OCI-LY1 (cell line): ENCODE measurements around the gene XYLB.

ENCODE experiments used
- H2AFZ ChIP-seq: fragments of 200-600 bp; sonication (generic), shearing (Covaris generic); 2 replicates; pipeline ENCODE4 v1.6.0; 2014; ENCODE audit warnings: antibody characterized with exemption, mild to moderate bottlenecking, low read length
- H3F3A ChIP-seq: fragments of 200-600 bp; sonication (generic), shearing (Covaris generic); 2 replicates; pipeline ENCODE4 v1.6.0; 2014; ENCODE audit warnings: mild to moderate bottlenecking, antibody characterized with exemption, low read length, moderate library complexity; ENCODE audit not compliant: insufficient read depth
- H3K27ac ChIP-seq: fragments of 200-600 bp; sonication (generic); 2 replicates; pipeline ENCODE4 v1.5.1; 2014; ENCODE audit warnings: low read length, mixed run types, mild to moderate bottlenecking, low read depth; ENCODE audit not compliant: poor library complexity, severe bottlenecking
- H3K27me3 ChIP-seq: fragments of 200-600 bp; sonication (generic); 2 replicates; pipeline ENCODE4 v1.6.0; 2014; ENCODE audit warnings: antibody characterized with exemption, mild to moderate bottlenecking, low read length, moderate library complexity; ENCODE audit not compliant: insufficient read depth
- H3K36me3 ChIP-seq: fragments of 200-600 bp; sonication (generic); 2 replicates; pipeline ENCODE4 v1.6.1; 2014; ENCODE audit warnings: mild to moderate bottlenecking, antibody characterized with exemption, low read length, moderate library complexity, mixed read lengths; ENCODE audit not compliant: insufficient read depth
- H3K4me1 ChIP-seq: fragments of 200-600 bp; sonication (generic); 2 replicates; pipeline ENCODE4 v1.5.1; 2014; ENCODE audit warnings: mild to moderate bottlenecking, low read length, moderate library complexity; ENCODE audit not compliant: insufficient read depth, severe bottlenecking
- H3K4me2 ChIP-seq: fragments of 200-600 bp; sonication (generic), shearing (Covaris generic); 2 replicates; pipeline ENCODE4 v1.6.1; 2014; ENCODE audit warnings: low read length
- H3K4me3 ChIP-seq: fragments of 200-600 bp; sonication (generic); 2 replicates; pipeline ENCODE4 v1.5.1; 2014; ENCODE audit warnings: low read length, low read depth, mild to moderate bottlenecking, mixed read lengths; ENCODE audit not compliant: poor library complexity, severe bottlenecking
- H3K79me2 ChIP-seq: fragments of 200-600 bp; shearing (Covaris generic); 2 replicates; pipeline ENCODE4 v1.6.1; 2016; ENCODE audit warnings: mixed run types, low read length, mixed read lengths; ENCODE audit not compliant: insufficient read depth
- H3K9ac ChIP-seq: fragments of 200-600 bp; sonication (generic), shearing (Covaris generic); 2 replicates; pipeline ENCODE4 v1.6.1; 2014; ENCODE audit warnings: mild to moderate bottlenecking, low read length, mixed read lengths
- H3K9me2 ChIP-seq: fragments of 200-600 bp; sonication (generic), shearing (Covaris generic); 2 replicates; pipeline ENCODE4 v1.6.1; 2014; ENCODE audit warnings: low read depth, mild to moderate bottlenecking, low read length, mixed read lengths
- H3K9me3 ChIP-seq: fragments of 200-600 bp; shearing (Covaris generic); 2 replicates; pipeline ENCODE4 v1.6.1; 2014; ENCODE audit warnings: low read length, mixed read lengths
- H4K20me1 ChIP-seq: fragments of 200-600 bp; sonication (generic), shearing (Covaris generic); 2 replicates; pipeline ENCODE4 v1.6.0; 2016; ENCODE audit warnings: mild to moderate bottlenecking, low read length; ENCODE audit not compliant: insufficient read depth
- CTCF ChIP-seq: fragments of 200-600 bp; sonication (generic), shearing (Covaris generic); IDR thresholded peaks from 2 replicates; pipeline ENCODE4 v1.5.1; 2017; ENCODE audit warnings: mild to moderate bottlenecking, antibody characterized with exemption, low read length, moderate library complexity, mixed read lengths
- EZH2 ChIP-seq: fragments of 200-600 bp; sonication (generic), shearing (Covaris generic); IDR thresholded peaks from 2 replicates; pipeline ENCODE4 v1.8.0; 2017; ENCODE audit warnings: borderline replicate concordance, mixed run types, mild to moderate bottlenecking, antibody characterized with exemption, low read length, moderate library complexity, mixed read lengths

The XYLB gene

GRCh38 chr3:38297947-38298711 is 48.5 kb upstream of the XYLB start:
- Histone ChIP-seq H3K27me3 (no peaks in the 10 kb centered on the region), H4K20me1 (no peaks in the 10 kb centered on the region), H3K9me2 (no peaks in the 10 kb centered on the region), H3K4me2 (no peak overlapping the region), H2AFZ (no peak overlapping the region), H3K4me1 (no peaks in the 10 kb centered on the region), H3K79me2 (no peaks in the 10 kb centered on the region), H3K27ac (no peak overlapping the region), H3K9ac (no peak overlapping the region), H3F3A (no peaks in the 10 kb centered on the region), H3K36me3 (no peaks in the 10 kb centered on the region), H3K9me3 (no peaks in the 10 kb centered on the region), H3K4me3 (no peak overlapping the region)
- TF ChIP-seq CTCF (peak; percentile 69), EZH2 (no peak)

DNA sequence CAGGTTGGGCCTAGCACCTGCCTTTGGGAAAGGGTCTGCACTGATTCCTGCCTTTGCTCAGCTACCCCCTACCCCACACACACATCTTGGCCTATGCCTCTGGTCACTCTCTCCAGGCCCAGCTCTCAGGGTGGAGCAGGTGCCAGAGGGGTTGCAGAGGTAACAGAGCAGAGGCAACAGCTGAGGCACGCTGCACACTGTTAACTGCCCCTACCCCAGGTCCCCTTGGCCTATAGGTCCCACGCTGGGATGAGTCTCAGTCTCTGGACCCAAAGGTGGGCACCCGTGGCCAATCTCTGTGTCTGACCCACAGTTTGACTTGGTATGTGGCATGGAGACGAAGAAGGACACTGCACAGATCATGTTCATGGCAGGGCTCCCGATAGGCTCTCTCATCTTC is 39.6 kb upstream of the XYLB start:
- H3K27ac ChIP-seq, result no peak overlapping the region
- no peaks in the 10 kb centered on the region for H3K9me2 ChIP-seq
- no peaks in the 10 kb centered on the region for H3K79me2 ChIP-seq
- 0 out of 2 replicates have a peak, but pooled peaks cover 5% of the 10 kb centered on the region for H3K27me3 ChIP-seq
- no peaks in the 10 kb centered on the region for H3K9me3 ChIP-seq
- no peak overlapping the region for H2AFZ ChIP-seq
- H3K4me1 ChIP-seq, result no peaks in the 10 kb centered on the region
- H3F3A ChIP-seq, result no peaks in the 10 kb centered on the region
- no peak for TF ChIP-seq EZH2
- TF ChIP-seq CTCF, result no peak
- H3K4me2 ChIP-seq, result no peak overlapping the region
- H3K9ac ChIP-seq, result no peak overlapping the region
- H3K4me3 ChIP-seq, result no peak overlapping the region
- no peaks in the 10 kb centered on the region; the same call in 1 of the 2 replicates for H3K36me3 ChIP-seq
- no peaks in the 10 kb centered on the region for H4K20me1 ChIP-seq

GRCh38 chr3:38307599-38307998 is 39.0 kb upstream of the XYLB start:
- no peak for TF ChIP-seq EZH2
- TF ChIP-seq CTCF, result no peak
- Histone ChIP-seq H3K79me2 (no peaks in the 10 kb centered on the region), H3K9me3 (no peaks in the 10 kb centered on the region), H3K36me3 (no peaks in the 10 kb centered on the region; the same call in 1 of the 2 replicates), H3K4me1 (no peaks in the 10 kb centered on the region), H4K20me1 (no peaks in the 10 kb centered on the region), H3F3A (no peaks in the 10 kb centered on the region), H3K4me3 (no peak overlapping the region), H3K27ac (no peak overlapping the region), H3K4me2 (no peak overlapping the region), H3K27me3 (0 out of 2 replicates have a peak, but pooled peaks cover 5% of the 10 kb centered on the region), H3K9me2 (no peaks in the 10 kb centered on the region), H3K9ac (no peak overlapping the region), H2AFZ (no peak overlapping the region)
